ENCODE measurements around the gene COL17A1. TPM values are rescaled to one million over a fixed set of nuclear protein-coding genes. Genes with fewer than 3 reads are reported as not detected.

COL17A1 gene
- total and polyA plus RNA-seq, 2 of the 13 experiments (the other 11 are each of a cell fraction or from before 2014, with no cell fraction given): 0.03 TPM; not detected in 1

DNA sequence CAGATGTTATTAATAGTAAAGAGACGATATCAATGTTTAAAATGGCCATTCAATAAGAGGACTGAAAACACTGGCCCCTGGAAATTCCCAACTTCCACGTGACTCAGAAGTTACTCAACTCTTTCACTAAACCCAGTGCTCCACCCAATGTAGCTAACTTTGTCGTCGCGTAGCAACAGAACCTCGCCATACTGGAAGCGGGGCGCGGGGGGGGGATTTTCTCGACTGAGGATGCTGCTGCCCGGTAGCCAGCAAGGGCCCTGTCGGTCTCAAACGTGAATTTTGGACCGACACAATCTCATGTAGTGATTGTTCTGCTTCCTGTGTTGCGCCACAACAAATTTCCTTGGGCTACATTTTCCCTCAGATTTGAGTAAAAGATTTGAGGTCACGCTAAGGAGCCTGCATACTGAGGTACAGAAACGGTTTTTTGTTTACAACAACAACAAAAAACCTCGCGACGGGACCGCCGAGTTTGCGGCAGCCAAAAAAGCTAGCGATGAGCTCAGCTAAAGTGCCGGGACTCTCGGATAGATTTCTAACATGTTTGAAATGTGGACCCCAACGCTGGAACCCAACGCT, 35.3 kb upstream of the COL17A1 start (continued):
- no peak for TF ChIP-seq ZNF713 (CRISPR knock-in tag; IDR thresholded peaks at IDR 0.05)
- peak; percentile 21; the same call in 1 of the 2 replicates for TF ChIP-seq CREM (IDR thresholded peaks at IDR 0.05)
- no peak for TF ChIP-seq CREM (CRISPR knock-in tag; IDR thresholded peaks at IDR 0.05)
- TF ChIP-seq, protein P1, sequence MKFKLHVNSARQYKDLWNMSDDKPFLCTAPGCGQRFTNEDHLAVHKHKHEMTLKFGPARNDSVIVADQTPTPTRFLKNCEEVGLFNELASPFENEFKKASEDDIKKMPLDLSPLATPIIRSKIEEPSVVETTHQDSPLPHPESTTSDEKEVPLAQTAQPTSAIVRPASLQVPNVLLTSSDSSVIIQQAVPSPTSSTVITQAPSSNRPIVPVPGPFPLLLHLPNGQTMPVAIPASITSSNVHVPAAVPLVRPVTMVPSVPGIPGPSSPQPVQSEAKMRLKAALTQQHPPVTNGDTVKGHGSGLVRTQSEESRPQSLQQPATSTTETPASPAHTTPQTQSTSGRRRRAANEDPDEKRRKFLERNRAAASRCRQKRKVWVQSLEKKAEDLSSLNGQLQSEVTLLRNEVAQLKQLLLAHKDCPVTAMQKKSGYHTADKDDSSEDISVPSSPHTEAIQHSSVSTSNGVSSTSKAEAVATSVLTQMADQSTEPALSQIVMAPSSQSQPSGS (CRISPR knock-in tag; IDR thresholded peaks at IDR 0.05): no peak
- no peak for TF ChIP-seq DRAP1 (CRISPR knock-in tag; IDR thresholded peaks at IDR 0.05)
- no peak for TF ChIP-seq MED13 (CRISPR knock-in tag; IDR thresholded peaks at IDR 0.05)
- no peak for TF ChIP-seq MATR3 (CRISPR knock-in tag; IDR thresholded peaks at IDR 0.05)
- peak; percentile 67; the same call in 1 of the 2 replicates for TF ChIP-seq ZNF747 (CRISPR knock-in tag; IDR thresholded peaks at IDR 0.05; ENCODE audit: borderline replicate concordance)
- TF ChIP-seq TBL1XR1 (IDR thresholded peaks at IDR 0.05; ENCODE audit: borderline replicate concordance, low read length, partially characterized antibody): no peak
- no peak for TF ChIP-seq ADNP (CRISPR knock-in tag; IDR thresholded peaks at IDR 0.05)
- TF ChIP-seq TBX3 (IDR thresholded peaks at IDR 0.05; ENCODE audit: borderline replicate concordance): no peak
- TF ChIP-seq, protein P2, sequence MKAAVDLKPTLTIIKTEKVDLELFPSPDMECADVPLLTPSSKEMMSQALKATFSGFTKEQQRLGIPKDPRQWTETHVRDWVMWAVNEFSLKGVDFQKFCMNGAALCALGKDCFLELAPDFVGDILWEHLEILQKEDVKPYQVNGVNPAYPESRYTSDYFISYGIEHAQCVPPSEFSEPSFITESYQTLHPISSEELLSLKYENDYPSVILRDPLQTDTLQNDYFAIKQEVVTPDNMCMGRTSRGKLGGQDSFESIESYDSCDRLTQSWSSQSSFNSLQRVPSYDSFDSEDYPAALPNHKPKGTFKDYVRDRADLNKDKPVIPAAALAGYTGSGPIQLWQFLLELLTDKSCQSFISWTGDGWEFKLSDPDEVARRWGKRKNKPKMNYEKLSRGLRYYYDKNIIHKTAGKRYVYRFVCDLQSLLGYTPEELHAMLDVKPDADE (CRISPR knock-in tag; IDR thresholded peaks at IDR 0.05): no peak
- TF ChIP-seq GTF3A (CRISPR knock-in tag; conservative IDR thresholded peaks at IDR 0.05): no peak
- TF ChIP-seq KLF12 (CRISPR knock-in tag; IDR thresholded peaks at IDR 0.05; ENCODE audit: borderline replicate concordance): no peak
- TF ChIP-seq TGIF2 (CRISPR knock-in tag; IDR thresholded peaks at IDR 0.05): peak; percentile 44
- no peak for TF ChIP-seq MAFF (IDR thresholded peaks at IDR 0.05; ENCODE audit: low read depth, low read length)
- no peak for TF ChIP-seq ZNF724P (CRISPR knock-in tag; IDR thresholded peaks at IDR 0.05; ENCODE audit: borderline replicate concordance)
- TF ChIP-seq TP53 (CRISPR knock-in tag; conservative IDR thresholded peaks at IDR 0.05): no peak
- TF ChIP-seq ZNF557 (CRISPR knock-in tag; IDR thresholded peaks at IDR 0.05): no peak
- TF ChIP-seq ZBTB26 (CRISPR knock-in tag; IDR thresholded peaks at IDR 0.05; ENCODE audit: borderline replicate concordance): no peak
- no peak for TF ChIP-seq IRF2 (CRISPR knock-in tag; IDR thresholded peaks at IDR 0.05)
- TF ChIP-seq FOXJ3 (CRISPR knock-in tag; IDR thresholded peaks at IDR 0.05; ENCODE audit: borderline replicate concordance): no peak; the same call in 1 of the 2 replicates
- no peak for TF ChIP-seq ZNF780A (CRISPR knock-in tag; IDR thresholded peaks at IDR 0.05)
- TF ChIP-seq ISX (CRISPR knock-in tag; conservative IDR thresholded peaks at IDR 0.05): no peak
- no peak for TF ChIP-seq MIER2 (CRISPR knock-in tag; IDR thresholded peaks at IDR 0.05)
- TF ChIP-seq ZFP36L2 (CRISPR knock-in tag; IDR thresholded peaks at IDR 0.05): no peak
- 0 out of 2 replicates have a peak, but pooled peaks have one; percentile 14 for TF ChIP-seq NCOA2 (CRISPR knock-in tag; IDR thresholded peaks at IDR 0.05)
- no peak for TF ChIP-seq MIXL1 (CRISPR knock-in tag; IDR thresholded peaks at IDR 0.05)
- no peak for TF ChIP-seq ZNF354B (CRISPR knock-in tag; IDR thresholded peaks at IDR 0.05)
